HEK293 (cell line): ENCODE results near the gene CDC25C.

Source experiments
- CTCF ChIA-PET: fragments of 350-600 bp; formaldehyde crosslinking; extraction: SDS; loops from one replicate; lab custom pipeline; 2021; ENCODE audit warnings: antibody characterized with exemption; lab: Yijun Ruan, JAX
- POLR2A ChIA-PET: fragments of 300-600 bp; formaldehyde crosslinking; extraction: SDS; loops from one replicate; lab custom pipeline; 2020; ENCODE audit warnings: antibody characterized with exemption, inconsistent platforms; lab: Yijun Ruan, JAX
- H3K27ac ChIP-seq: fragments of 200-500 bp; sonication (Bioruptor generic); 2 replicates; pipeline ENCODE4 v1.5.1; 2014; ENCODE audit warnings: low read depth, low read length, control low read depth, inconsistent platforms; ENCODE audit errors: extremely low read depth
- H3K36me3 ChIP-seq, 2 experiments: fragments of 200-500 bp in 1 of 2; sonication (Bioruptor generic) in 1 of 2; 1 replicate in 1 of 2; 2 replicates in 1 of 2; pipeline ENCODE4 v1.5.1; 2014 to 2017; ENCODE audit warnings: inconsistent platforms in 2 of 2, low read length in 2 of 2; ENCODE audit not compliant: control insufficient read depth in 2 of 2, insufficient read depth in 1 of 2
- H3K4me1 ChIP-seq: fragments of 200-500 bp; sonication (Bioruptor generic); 2 replicates; pipeline ENCODE4 v1.5.1; 2014; ENCODE audit warnings: mild to moderate bottlenecking, low read length, inconsistent platforms; ENCODE audit not compliant: control insufficient read depth, insufficient read depth
- H3K4me3 ChIP-seq: 2 replicates; pipeline ENCODE4 v1.5.1; 2011; ENCODE audit warnings: low read depth, mild to moderate bottlenecking, control low read depth, low read length, moderate library complexity
- H3K9me3 ChIP-seq: fragments of 200-500 bp; sonication (Bioruptor generic); 2 replicates; pipeline ENCODE4 v1.5.1; 2014; ENCODE audit warnings: low read depth, low read length, inconsistent platforms; ENCODE audit not compliant: control insufficient read depth, insufficient read depth
- AEBP2 ChIP-seq: fragments of 450-650 bp; formaldehyde crosslinking; IDR thresholded peaks from 2 replicates; pipeline ENCODE4 v1.5.1; 2016; ENCODE audit warnings: missing biosample characterization, missing genetic modification characterization, borderline replicate concordance
- EGR2 ChIP-seq: fragments of 450-650 bp; formaldehyde crosslinking; IDR thresholded peaks from 2 replicates; pipeline ENCODE4 v1.5.1; 2016; ENCODE audit warnings: low read depth, missing biosample characterization, missing genetic modification characterization
- KLF17 ChIP-seq: fragments of 450-650 bp; formaldehyde crosslinking; IDR thresholded peaks from 2 replicates; pipeline ENCODE4 v1.5.1; 2016; ENCODE audit warnings: missing biosample characterization, missing genetic modification characterization
- MYNN ChIP-seq: fragments of 450-650 bp; formaldehyde crosslinking; IDR thresholded peaks from 2 replicates; pipeline ENCODE4 v1.5.1; 2016; ENCODE audit warnings: missing biosample characterization, missing genetic modification characterization, borderline replicate concordance
- SP3 ChIP-seq: fragments of 450-650 bp; formaldehyde crosslinking; IDR thresholded peaks from 2 replicates; pipeline ENCODE4 v1.5.1; 2016; ENCODE audit warnings: missing biosample characterization, missing genetic modification characterization
- ZBTB1 ChIP-seq: fragments of 450-650 bp; formaldehyde crosslinking; IDR thresholded peaks from 2 replicates; pipeline ENCODE4 v1.5.1; 2016; ENCODE audit warnings: missing biosample characterization, missing genetic modification characterization
- ZBTB21 ChIP-seq: fragments of 450-650 bp; formaldehyde crosslinking; IDR thresholded peaks from 2 replicates; pipeline ENCODE4 v1.5.1; 2017; ENCODE audit warnings: missing biosample characterization, missing genetic modification characterization
- ZBTB6 ChIP-seq: fragments of 450-650 bp; formaldehyde crosslinking; IDR thresholded peaks from 2 replicates; pipeline ENCODE4 v1.5.1; 2017; ENCODE audit warnings: missing biosample characterization, missing genetic modification characterization
- ZNF175 ChIP-seq: fragments of 450-650 bp; formaldehyde crosslinking; IDR thresholded peaks from 2 replicates; pipeline ENCODE4 v1.5.1; 2016; ENCODE audit warnings: missing biosample characterization, missing genetic modification characterization
- ZNF248 ChIP-seq: fragments of 450-650 bp; formaldehyde crosslinking; IDR thresholded peaks from 2 replicates; pipeline ENCODE4 v1.5.1; 2017; ENCODE audit warnings: missing biosample characterization, missing genetic modification characterization
- ZNF280C ChIP-seq: fragments of 450-650 bp; formaldehyde crosslinking; IDR thresholded peaks from 2 replicates; pipeline ENCODE4 v1.5.1; 2016; ENCODE audit warnings: missing biosample characterization, missing genetic modification characterization
- ZNF366 ChIP-seq: fragments of 450-650 bp; formaldehyde crosslinking; conservative IDR thresholded peaks from 2 replicates; pipeline ENCODE4 v1.5.1; 2016; ENCODE audit warnings: missing biosample characterization, missing genetic modification characterization
- ZNF37A ChIP-seq: fragments of 450-650 bp; IDR thresholded peaks from 2 replicates; pipeline ENCODE4 v1.5.1; 2018; ENCODE audit warnings: missing biosample characterization, missing genetic modification characterization
- ZNF426 ChIP-seq: fragments of 450-650 bp; formaldehyde crosslinking; IDR thresholded peaks from 2 replicates; pipeline ENCODE4 v1.5.1; 2017; ENCODE audit warnings: missing biosample characterization, missing genetic modification characterization, mild to moderate bottlenecking, inconsistent platforms, moderate library complexity
- ZNF518A ChIP-seq: fragments of 450-650 bp; formaldehyde crosslinking; conservative IDR thresholded peaks from 2 replicates; pipeline ENCODE4 v1.5.1; 2016; ENCODE audit warnings: low read depth, missing biosample characterization, missing genetic modification characterization
- ZNF544 ChIP-seq: fragments of 450-650 bp; formaldehyde crosslinking; IDR thresholded peaks from 2 replicates; pipeline ENCODE4 v1.5.0; 2017; ENCODE audit warnings: missing biosample characterization, missing genetic modification characterization
- ZNF549 ChIP-seq: fragments of 450-650 bp; IDR thresholded peaks from 2 replicates; pipeline ENCODE4 v1.5.1; 2018; ENCODE audit warnings: missing biosample characterization, missing genetic modification characterization, mild to moderate bottlenecking, inconsistent platforms, moderate library complexity
- ZNF560 ChIP-seq: fragments of 450-650 bp; formaldehyde crosslinking; IDR thresholded peaks from 2 replicates; pipeline ENCODE4 v1.5.1; 2017; ENCODE audit warnings: missing biosample characterization, missing genetic modification characterization, borderline replicate concordance
- ZNF600 ChIP-seq: fragments of 450-650 bp; formaldehyde crosslinking; IDR thresholded peaks from 2 replicates; pipeline ENCODE4 v1.5.1; 2016; ENCODE audit warnings: missing biosample characterization, missing genetic modification characterization
- ZNF792 ChIP-seq: fragments of 450-650 bp; formaldehyde crosslinking; IDR thresholded peaks from 2 replicates; pipeline ENCODE4 v1.5.1; 2016; ENCODE audit warnings: missing biosample characterization, missing genetic modification characterization

The CDC25C gene

GRCh38 chr5:138351517-138351916 lies 19.9 kb upstream of the CDC25C start:
- no peak overlapping the region for H3K4me3 ChIP-seq
- peaks cover 18% of the 10 kb centered on the region for H3K4me1 ChIP-seq
- POLR2A ChIA-PET, result interaction anchor here (1.4 to 4.6 kb wide), 7 partner anchors 9 to 192 kb away, joined by 6 to 114 read pairs (median 18); partner anchors contain the start of genes CDC23, CDC25C, ETF1 and FAM53C
- no peak overlapping the region for H3K27ac ChIP-seq
- no peaks in the 10 kb centered on the region for H3K9me3 ChIP-seq
- peaks cover 4 to 38% of the 10 kb centered on the region in 2 experiments; a peak in 2 of 3 replicates for H3K36me3 ChIP-seq
- no peak for TF ChIP-seq AEBP2
- TF ChIP-seq ZBTB21 (tag by site-specific recombination), result no peak
- CTCF ChIA-PET, result interaction anchor here (0.6 to 7.0 kb wide), 30 partner anchors 10 to 417 kb away, joined by 3 to 273 read pairs (median 6); partner anchors contain the start of genes CDC23, CDC25C and FAM53C

- peaks cover 18% of the 10 kb centered on the region for H3K4me1 ChIP-seq
- peaks cover 9 to 43% of the 10 kb centered on the region in 2 experiments; a peak in 2 of 3 replicates for H3K36me3 ChIP-seq
- TF ChIP-seq ZNF280C (no peak), ZNF37A (tag by site-specific recombination) (no peak), ZBTB6 (tag by site-specific recombination) (no peak), ZNF175 (tag by site-specific recombination) (no peak), ZNF792 (tag by site-specific recombination) (no peak), MYNN (tag by site-specific recombination) (no peak), EGR2 (tag by site-specific recombination) (no peak), ZNF248 (no peak), KLF17 (no peak)
- no peak overlapping the region for H3K27ac ChIP-seq
- H3K9me3 ChIP-seq, result no peaks in the 10 kb centered on the region
- ChIA-PET POLR2A (interaction anchor here (3.8 to 4.6 kb wide), 2 partner anchors 13 to 20 kb away, joined by 51 to 114 read pairs; partner anchors contain the start of genes CDC25C and FAM53C), CTCF (interaction anchor here (0.6 to 7.0 kb wide), 9 partner anchors 16 to 416 kb away, joined by 3 to 273 read pairs (median 6); partner anchors contain the start of genes CDC25C and FAM53C)
- H3K4me3 ChIP-seq, result no peak overlapping the region
Observed at GRCh38 chr5:138351056-138351455, 19.5 kb upstream of the CDC25C start.

GRCh38 chr5:138350563-138350890 lies 18.9 kb upstream of the CDC25C start:
- Histone ChIP-seq H3K27ac (no peak overlapping the region), H3K4me3 (no peak overlapping the region), H3K9me3 (no peaks in the 10 kb centered on the region), H3K4me1 (peaks cover 16% of the 10 kb centered on the region), H3K36me3 (peaks cover 12 to 48% of the 10 kb centered on the region in 2 experiments; a peak in 2 of 3 replicates)
- POLR2A ChIA-PET, result interaction anchor here (1.0 to 3.8 kb wide), 2 partner anchors 13 to 19 kb away, joined by 7 to 51 read pairs; partner anchors contain the start of genes CDC25C and FAM53C
- CTCF ChIA-PET, result interaction anchor here (6.1 to 7.0 kb wide), 2 partner anchors 15 to 127 kb away, joined by 38 to 273 read pairs; partner anchors contain the start of genes CDC25C and FAM53C
- TF ChIP-seq ZNF366 (tag by site-specific recombination), result no peak
- no peak for TF ChIP-seq ZNF544 (tag by site-specific recombination)
- TF ChIP-seq ZNF549 (tag by site-specific recombination), result no peak
- no peak for TF ChIP-seq ZBTB1 (tag by site-specific recombination)
- TF ChIP-seq ZNF600, result no peak
- TF ChIP-seq SP3, result no peak
- no peak for TF ChIP-seq ZNF560 (tag by site-specific recombination)
- no peak for TF ChIP-seq ZNF518A (tag by site-specific recombination)
- TF ChIP-seq ZNF426, result no peak
- TF ChIP-seq, all 188 proteins: peak for 0
